Gastrocnemius medialis (tissue), 4 donors: ENCODE data around the gene RAI1.

Experiments used
- POLR2A ChIP-seq, 2 donors: fragments of 450-650 bp; IDR thresholded peaks; one replicate each; pipeline ENCODE4 v1.6.1; 2017; ENCODE audit warnings: antibody characterized with exemption in 2 of 2, mild to moderate bottlenecking in 2 of 2, moderate library complexity in 2 of 2
- TF ChIP-seq, protein P1 (sequence below), 5 experiments: fragments of 450-650 bp in 3 of 5; fragments of 200-600 bp in 2 of 5; sonication (generic) in 2 of 5; IDR thresholded peaks in 4 of 5; conservative IDR thresholded peaks in 1 of 5; 1 replicate in 4 of 5; 2 replicates in 1 of 5; pipeline ENCODE4 v1.5.1; 2016 to 2019; ENCODE audit warnings: antibody characterized with exemption in 5 of 5, mild to moderate bottlenecking in 3 of 5, moderate library complexity in 3 of 5

DNA sequence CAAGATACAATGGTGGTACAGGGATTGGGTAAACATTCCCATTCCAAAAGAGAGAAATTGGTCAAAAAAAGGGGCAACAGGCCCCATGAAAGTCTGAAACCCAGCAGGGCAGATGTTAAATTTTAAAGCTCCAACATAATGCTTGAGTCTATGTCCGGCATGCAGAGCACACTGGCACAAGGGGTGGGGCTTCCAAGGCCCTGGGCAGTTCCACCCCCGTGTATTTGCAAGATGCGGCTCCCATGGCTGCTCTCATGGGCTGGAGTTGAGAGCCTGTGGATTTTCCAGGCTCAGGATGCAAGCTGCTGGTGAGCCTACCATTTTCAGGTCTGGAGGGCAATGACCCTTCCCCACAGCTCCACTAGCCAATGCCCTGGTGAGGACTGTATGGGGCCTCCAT, 27.9 kb upstream of the RAI1 start:
- no peak for TF ChIP-seq POLR2A (IDR thresholded peaks at IDR 0.05)
- TF ChIP-seq, protein P1, sequence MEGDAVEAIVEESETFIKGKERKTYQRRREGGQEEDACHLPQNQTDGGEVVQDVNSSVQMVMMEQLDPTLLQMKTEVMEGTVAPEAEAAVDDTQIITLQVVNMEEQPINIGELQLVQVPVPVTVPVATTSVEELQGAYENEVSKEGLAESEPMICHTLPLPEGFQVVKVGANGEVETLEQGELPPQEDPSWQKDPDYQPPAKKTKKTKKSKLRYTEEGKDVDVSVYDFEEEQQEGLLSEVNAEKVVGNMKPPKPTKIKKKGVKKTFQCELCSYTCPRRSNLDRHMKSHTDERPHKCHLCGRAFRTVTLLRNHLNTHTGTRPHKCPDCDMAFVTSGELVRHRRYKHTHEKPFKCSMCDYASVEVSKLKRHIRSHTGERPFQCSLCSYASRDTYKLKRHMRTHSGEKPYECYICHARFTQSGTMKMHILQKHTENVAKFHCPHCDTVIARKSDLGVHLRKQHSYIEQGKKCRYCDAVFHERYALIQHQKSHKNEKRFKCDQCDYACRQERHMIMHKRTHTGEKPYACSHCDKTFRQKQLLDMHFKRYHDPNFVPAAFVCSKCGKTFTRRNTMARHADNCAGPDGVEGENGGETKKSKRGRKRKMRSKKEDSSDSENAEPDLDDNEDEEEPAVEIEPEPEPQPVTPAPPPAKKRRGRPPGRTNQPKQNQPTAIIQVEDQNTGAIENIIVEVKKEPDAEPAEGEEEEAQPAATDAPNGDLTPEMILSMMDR (IDR thresholded peaks at IDR 0.05 in 4 of 5, conservative IDR thresholded peaks at IDR 0.05 in 1 of 5), result no peak
